GM12864 (cell line): ENCODE results near the gene BANP.
"Not testable (repeated sequence)": the region's sequence is repeated elsewhere in the genome, so short reads cannot be mapped to it uniquely, and the experiment has no call there.

Source experiments
- DNase-seq: peaks from one replicate; pipeline ENCODE4 v3.0.0-alpha.2; 2011; ENCODE audit warnings: low read depth
- H3K4me3 ChIP-seq: 2 replicates; pipeline ENCODE4 v1.5.1; 2011; ENCODE audit warnings: mild to moderate bottlenecking, low read depth, low read length, control low read depth
- CTCF ChIP-seq: IDR thresholded peaks from 2 replicates; pipeline ENCODE4 v1.5.1; 2011; ENCODE audit warnings: low read depth, mild to moderate bottlenecking, moderate library complexity, low read length, control low read depth, inconsistent platforms; ENCODE audit errors: missing control alignments

The BANP gene

GRCh38 chr16:88108762-88109161 lies 157.5 kb downstream of the BANP start:
- DNase-seq, result no peak
- TF ChIP-seq CTCF, result no peak
- H3K4me3 ChIP-seq, result no peak overlapping the region

GRCh38 chr16:88109726-88110621 lies 158.7 kb downstream of the BANP start:
- H3K4me3 ChIP-seq, DNase-seq: not testable (repeated sequence)

- DNase-seq, H3K4me3 ChIP-seq: not testable (repeated sequence)
Measured at GRCh38 chr16:88110875-88111494, 159.8 kb downstream of the BANP start.

GRCh38 chr16:88111976-88112375 lies 160.7 kb downstream of the BANP start:
- DNase-seq, H3K4me3 ChIP-seq: not testable (repeated sequence)

- no peak for TF ChIP-seq CTCF
- no peak for DNase-seq
Measured at GRCh38 chr16:88113545-88114045, 162.4 kb downstream of the BANP start.

GRCh38 chr16:88114541-88115228 lies 163.5 kb downstream of the BANP start:
- DNase-seq, H3K4me3 ChIP-seq: not testable (repeated sequence)

More at GRCh38 chr16:88113545-88114045, 162.4 kb downstream of the BANP start:
- no peak overlapping the region for H3K4me3 ChIP-seq

- DNase-seq, result no peak
- no peak for TF ChIP-seq CTCF
Measured at GRCh38 chr16:88116121-88116520, 164.9 kb downstream of the BANP start.

GRCh38 chr16:88117476-88117868 lies 166.2 kb downstream of the BANP start:
- no peak for TF ChIP-seq CTCF
- DNase-seq, result no peak
- H3K4me3 ChIP-seq, result no peak overlapping the region

More at GRCh38 chr16:88116121-88116520, 164.9 kb downstream of the BANP start:
- no peak overlapping the region for H3K4me3 ChIP-seq
